HG03064 (cell line): ENCODE measurements around the gene MTHFD1.
A peak's percentile ranks its signal among the peaks of the same experiment; 100 is the strongest.

Experiments used
- ATAC-seq: cut with Tn5 transposase; IDR thresholded peaks from one replicate; pipeline ENCODE4 v1.9.1; 2021; ENCODE audit warnings: low read depth; ENCODE audit not compliant: unreplicated experiment

Gene MTHFD1

GRCh38 chr14:64444140-64444539, 56.0 kb downstream of the MTHFD1 start:
- ATAC-seq = no peak

- ATAC-seq = peak; percentile 89
Measured at GRCh38 chr14:64444984-64445845, 57.1 kb downstream of the MTHFD1 start.

- ATAC-seq = no peak
Measured at GRCh38 chr14:64447876-64448670, 59.9 kb downstream of the MTHFD1 start.

GRCh38 chr14:64450255-64450654, 62.1 kb downstream of the MTHFD1 start:
- no peak for ATAC-seq

GRCh38 chr14:64454671-64455070, 66.5 kb downstream of the MTHFD1 start:
- no peak for ATAC-seq

- no peak for ATAC-seq
Measured at GRCh38 chr14:64459405-64460136, 71.4 kb downstream of the MTHFD1 start.

- no peak for ATAC-seq
Measured at GRCh38 chr14:64461221-64461620, 73.1 kb downstream of the MTHFD1 start.

GRCh38 chr14:64463195-64463594, 75.0 kb downstream of the MTHFD1 start:
- no peak for ATAC-seq

GRCh38 chr14:64463873-64464272, 75.7 kb downstream of the MTHFD1 start:
- no peak for ATAC-seq

GRCh38 chr14:64464651-64465050, 76.5 kb downstream of the MTHFD1 start:
- ATAC-seq = no peak

GRCh38 chr14:64465191-64465822, 77.2 kb downstream of the MTHFD1 start, which contains the start of gene AKAP5:
Gene AKAP5 (plus strand): TSS chr14:64465499. CDS start chr14:64468395, 2,896 bp downstream.
- peak; percentile 56 for ATAC-seq

- no peak for ATAC-seq
Measured at GRCh38 chr14:64465831-64466554, 77.8 kb downstream of the MTHFD1 start.

GRCh38 chr14:64467101-64467500, 78.9 kb downstream of the MTHFD1 start:
- ATAC-seq = no peak

- ATAC-seq = no peak
Measured at GRCh38 chr14:64467566-64467965, 79.4 kb downstream of the MTHFD1 start.

GRCh38 chr14:64468451-64468850, 80.3 kb downstream of the MTHFD1 start:
- ATAC-seq = no peak

- no peak for ATAC-seq
Measured at GRCh38 chr14:64474041-64474440, 85.9 kb downstream of the MTHFD1 start.

- ATAC-seq = no peak
Measured at GRCh38 chr14:64474698-64475097, 86.5 kb downstream of the MTHFD1 start.

GRCh38 chr14:64475585-64476273, 87.6 kb downstream of the MTHFD1 start:
- no peak for ATAC-seq

GRCh38 chr14:64476438-64476837, 88.3 kb downstream of the MTHFD1 start:
- ATAC-seq = no peak
